Stimulated activated CD4-positive, alpha-beta T cell treated with anti-CD3 and anti-CD28 coated beads, Interleukin-4, amount 100 ng/mL, for 48 hours (primary cell): ENCODE results near the gene SCN10A.
A peak's percentile ranks its signal among the peaks of the same experiment; 100 is the strongest.

Source experiments
- DNase-seq, 2 donors: peaks; one replicate each; pipeline ENCODE4 v3.0.0-alpha.2; 2020; ENCODE audit warnings: low read depth in 2 of 2

The SCN10A gene

DNA sequence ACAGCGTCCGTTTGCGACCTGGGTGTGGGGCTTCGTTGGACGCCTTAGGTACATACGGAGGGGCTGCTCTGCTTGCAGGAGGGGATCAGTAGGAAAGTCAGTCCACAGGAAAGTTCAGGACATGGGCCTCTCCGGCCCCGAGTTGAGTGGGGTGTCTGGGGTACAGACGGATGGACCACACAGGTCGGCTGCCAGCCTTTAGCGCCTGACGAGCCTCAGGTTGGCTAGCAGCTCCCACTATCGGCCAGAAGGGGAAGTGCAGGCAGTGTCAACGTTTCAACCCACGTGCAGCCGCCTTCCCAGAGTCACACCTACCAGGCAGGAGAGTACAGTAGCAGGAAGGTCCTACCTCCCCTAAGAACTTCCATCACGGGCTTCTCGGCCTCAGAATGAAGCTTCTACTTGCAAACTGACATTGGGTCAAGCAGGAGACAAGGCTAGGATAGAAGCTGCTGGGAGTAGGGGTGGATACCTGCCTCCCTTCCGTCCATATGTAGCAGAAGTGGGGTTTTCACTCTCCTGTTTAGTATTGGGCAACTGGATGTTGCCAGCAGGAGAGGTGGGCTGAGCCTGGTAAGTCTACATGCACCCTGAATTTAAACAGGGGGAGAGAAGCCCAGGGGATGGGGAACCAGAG lies 164.7 kb downstream of the SCN10A start:
- DNase-seq, result peak; percentile 54 to 59

DNA sequence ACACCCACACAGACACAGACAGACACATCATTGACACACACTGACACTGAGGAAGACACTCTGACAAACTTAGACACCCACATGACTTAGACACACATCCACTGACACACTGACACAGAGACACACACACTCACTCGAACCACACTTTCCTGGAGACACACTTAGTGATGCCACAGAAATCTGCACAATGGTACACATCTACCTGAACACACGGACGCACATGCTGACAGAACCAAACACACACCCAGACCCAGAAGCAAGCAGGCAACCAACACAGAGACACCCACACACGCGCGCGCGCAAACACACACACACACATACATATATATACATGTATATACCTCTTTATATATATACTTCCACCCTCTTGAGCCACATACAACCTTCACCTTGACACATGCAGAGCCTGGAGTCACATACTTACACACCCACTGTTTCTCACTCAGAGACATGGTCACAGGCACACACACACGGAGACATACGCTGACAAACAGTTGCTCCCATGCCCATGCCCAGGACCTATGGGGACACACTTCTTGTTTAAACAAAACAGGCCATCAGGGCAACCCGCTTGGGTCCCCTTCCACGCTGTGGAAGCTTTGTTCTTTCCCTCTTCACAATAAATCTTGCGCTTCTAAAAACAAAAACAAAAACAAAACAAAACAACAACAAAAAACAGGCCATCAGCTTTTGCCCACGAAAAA lies 165.6 kb downstream of the SCN10A start:
- DNase-seq, result no peak

DNA sequence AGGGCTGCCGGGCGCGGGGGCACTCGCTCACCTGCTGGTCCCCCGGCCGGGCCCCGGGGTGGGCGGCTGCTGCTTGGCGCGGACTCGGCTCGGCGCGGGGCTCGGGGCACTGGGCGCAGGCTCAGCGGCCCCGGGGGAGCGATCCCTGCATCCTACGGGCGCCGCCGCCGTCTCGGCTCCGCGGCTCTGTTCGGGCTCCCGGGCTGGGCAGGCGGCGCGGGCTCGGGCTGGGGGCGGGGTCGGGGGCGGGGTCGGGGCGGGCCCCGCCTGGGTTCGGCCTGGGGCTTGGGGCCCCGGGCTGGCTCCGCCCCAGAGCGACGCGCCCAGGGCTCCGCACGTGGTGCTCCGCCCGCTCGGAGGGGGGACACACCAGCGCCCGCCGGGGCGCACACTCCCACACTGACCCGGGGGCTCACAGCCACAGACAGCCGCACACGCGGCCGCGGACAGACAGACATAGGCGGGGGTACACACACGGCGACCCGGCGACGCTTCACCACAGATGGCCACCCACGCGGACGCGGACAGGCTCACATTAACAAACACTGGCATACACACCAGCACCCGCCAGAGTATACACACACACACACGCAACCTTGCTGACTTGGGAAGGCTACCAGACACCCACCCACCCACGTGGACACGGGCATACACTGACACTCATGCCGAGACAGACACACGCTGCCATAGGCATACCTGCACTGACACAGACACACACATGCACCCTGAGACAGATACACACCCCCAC lies 166.3 kb downstream of the SCN10A start, which contains the start of gene SCN5A:
Gene SCN5A (minus strand): TSS at position 188 of the 748 bp plus-strand sequence. CDS start 16,380 bp downstream, outside the sequence.
- DNase-seq, result peak; percentile 32 to 45

DNA sequence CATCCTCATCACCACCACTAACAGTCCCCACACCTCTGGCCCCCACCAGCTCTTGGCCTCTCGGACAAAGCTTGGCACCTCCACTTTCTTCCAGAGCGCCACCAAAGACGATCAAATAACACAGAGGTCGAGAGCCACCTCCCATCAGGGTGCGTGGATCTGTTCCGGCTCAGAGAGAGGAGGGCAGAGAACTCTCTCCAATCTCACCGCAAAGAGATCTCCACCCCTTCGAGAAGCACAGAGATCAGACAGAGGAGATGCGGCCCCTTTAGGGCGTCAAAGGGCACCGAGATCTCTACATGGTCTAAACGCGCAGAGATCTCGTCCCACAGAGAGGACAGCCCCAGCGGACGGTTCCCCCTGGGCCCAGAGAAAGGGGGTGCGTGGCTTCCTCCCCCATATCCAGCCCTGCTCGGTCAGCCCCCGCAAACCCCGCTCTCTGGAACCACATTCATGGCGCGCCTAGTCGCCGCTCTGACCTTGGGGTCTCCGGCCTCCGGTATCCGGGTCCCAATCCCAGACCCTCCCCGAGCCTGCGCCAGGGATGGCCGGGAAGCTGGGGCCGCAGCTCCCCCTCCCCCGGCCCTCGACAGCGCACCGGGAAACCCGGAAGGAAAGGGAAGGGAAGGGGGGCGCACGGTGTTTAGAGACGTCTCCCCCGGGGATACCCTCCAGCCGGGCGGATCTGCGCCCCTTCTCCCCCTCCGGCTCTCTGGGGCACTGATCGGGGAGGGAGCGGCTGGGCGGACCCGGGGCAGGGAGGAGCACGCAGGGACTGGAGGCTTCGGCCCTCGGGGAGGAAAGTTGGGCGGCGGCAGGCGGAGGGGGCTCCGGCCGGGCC lies 167.1 kb downstream of the SCN10A start:
- DNase-seq, result no peak

DNA sequence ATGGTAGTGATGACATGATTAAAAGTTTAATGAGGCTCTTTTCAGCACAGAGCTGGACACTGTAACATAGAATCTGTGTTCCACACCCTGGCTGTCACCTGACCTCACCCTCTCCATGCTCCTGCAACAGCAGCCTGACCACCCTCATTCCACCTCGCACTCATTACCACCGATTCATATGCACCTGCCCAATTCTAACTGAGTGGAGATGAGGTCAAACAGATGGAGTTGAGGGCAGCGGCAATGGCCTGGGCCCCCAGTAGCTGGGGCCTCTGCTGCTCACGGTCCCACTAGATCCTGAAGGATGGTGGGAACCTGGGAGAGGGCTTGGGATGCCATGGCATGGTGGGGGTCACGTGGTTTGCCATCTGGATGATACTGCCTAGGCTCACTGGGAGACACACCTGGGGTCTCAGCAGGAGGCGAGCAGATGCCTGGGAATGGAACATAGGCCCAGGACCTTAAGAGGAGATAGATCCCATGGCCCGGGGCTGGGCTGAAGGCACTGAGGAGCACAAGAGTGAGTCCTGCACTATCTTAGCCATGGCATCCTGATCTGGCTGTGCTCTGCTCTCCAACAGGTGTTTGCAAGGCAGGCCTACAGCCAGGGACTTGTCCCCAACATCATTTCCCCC lies 167.9 kb downstream of the SCN10A start:
- DNase-seq, result no peak

DNA sequence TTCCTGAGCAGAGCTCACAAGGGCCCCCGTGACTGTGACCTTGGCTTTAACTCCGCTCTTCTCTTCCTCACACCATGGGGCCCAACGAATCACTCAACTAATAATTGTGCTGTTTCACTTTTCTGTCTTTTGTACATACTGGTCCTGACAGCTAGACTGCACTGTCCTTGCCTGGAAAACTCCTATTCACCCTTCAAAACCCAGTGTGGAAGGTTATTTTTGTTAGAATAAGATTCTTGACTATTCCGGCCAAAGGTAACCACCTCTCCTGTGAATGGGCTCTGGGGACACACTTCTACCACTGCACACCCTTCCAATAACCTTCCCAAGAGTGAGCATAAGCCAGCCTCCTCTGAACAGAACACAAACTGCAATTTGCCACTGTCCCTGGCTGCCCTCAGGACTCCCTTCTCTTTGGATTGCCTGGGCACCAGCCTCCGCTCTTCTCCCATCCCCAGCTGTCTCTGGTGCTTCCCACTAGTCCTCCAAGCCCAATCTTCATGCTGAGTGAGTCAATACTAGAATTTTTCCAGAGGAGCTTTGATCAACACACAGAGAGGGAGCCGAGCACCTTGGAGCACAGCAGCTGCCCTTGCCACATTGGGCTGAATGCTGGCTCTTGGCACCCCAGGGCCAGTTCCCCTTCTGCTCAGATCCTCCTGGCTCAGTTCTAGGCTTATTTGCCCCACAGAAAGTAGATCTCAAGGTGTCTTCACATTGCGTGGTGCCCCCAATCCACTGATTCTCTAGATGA lies 168.6 kb downstream of the SCN10A start:
- no peak for DNase-seq
